HG03571 (cell line): ENCODE measurements around the gene SMAD3.
"Not testable (repeated sequence)": the region's sequence is repeated elsewhere in the genome, so short reads cannot be mapped to it uniquely, and the experiment has no call there.

Experiments used
- ATAC-seq: cut with Tn5 transposase; IDR thresholded peaks from one replicate; pipeline ENCODE4 v1.9.1; 2021; ENCODE audit not compliant: unreplicated experiment

The SMAD3 gene

DNA sequence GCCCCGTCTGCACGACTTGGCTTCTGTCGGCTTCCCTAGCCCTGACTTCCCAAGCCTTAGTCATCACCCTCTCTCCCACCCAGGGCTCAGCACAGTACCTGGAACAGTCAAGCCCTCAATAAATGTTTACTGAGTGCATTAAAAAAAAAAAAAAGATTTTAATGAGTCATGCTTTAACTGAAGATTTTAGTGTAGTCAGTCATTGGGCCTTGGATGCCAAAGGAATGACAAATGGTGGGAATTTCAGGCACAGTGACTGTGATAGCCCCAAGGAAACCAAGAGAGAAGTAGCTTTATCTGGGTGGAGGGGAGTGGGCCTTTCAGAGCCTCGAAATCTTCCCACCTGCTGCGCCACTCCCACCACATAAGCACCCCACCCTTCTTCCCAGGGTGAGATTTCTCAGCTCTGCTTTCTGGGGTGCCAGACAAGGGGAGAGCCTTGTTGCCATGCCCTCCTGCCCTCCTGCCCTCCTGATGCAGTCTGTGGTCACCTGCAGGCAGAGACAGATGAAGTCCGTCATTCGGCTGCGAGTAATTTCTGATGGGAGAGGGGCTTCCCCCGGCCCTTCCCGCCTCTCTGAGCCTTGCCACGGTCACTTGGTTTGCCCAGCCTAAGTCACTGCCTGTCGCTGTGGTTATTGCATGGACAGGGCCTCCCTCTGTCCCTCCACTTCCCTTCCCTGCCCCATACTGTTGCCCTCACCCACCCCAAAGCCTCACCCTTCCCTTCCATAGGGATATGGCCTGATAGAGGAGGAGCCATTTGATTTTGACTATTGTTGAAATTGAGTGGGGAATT lies 41.8 kb downstream of the SMAD3 start:
- ATAC-seq, result no peak

DNA sequence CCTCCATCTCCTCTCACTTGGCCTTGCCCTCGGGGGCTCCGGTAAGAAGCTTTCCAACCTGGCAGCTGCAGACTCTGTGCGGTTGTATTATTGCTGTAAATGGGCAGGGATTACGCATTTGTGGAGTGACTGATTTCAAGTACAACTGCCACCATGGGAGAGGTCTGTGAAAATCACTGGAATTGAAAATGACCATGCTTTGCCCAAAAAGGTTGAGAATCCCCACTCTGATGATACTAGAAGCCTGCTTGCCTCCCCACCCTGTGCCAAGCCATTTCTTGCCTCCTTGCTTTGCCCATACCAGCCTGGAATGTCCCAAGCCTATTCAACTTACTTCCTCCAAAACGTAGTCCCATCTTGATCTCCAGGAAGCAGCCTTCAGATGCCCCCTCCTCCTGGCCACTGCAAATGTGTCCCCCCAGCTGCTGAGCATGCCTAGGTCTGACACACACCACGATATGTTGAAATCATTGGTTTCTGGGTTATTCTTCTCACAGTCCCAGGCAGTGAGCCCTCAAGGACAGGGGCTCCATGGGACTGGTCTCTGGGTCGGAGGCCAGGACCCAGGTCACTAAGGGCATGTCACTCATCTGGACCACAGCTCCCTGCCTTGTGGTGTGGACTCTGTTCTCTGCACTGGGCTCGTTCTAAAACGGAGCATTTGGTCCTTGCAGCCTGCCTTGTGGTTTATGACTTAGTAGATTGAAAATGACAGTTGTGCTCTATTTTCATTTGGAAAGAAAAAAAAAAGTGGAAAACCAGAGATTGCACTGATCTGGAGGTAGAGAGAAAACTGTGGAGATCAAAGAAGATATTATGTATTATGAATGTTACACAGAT lies 42.9 kb downstream of the SMAD3 start:
- no peak for ATAC-seq

- ATAC-seq, result peak; percentile 63
These were observed 44.0 kb downstream of the SMAD3 start for GRCh38 chr15:67109141-67110034.

- ATAC-seq, result no peak
These were observed 45.0 kb downstream of the SMAD3 start for GRCh38 chr15:67110361-67110781.

- no peak for ATAC-seq
These were observed 45.8 kb downstream of the SMAD3 start for GRCh38 chr15:67110958-67111864.

DNA sequence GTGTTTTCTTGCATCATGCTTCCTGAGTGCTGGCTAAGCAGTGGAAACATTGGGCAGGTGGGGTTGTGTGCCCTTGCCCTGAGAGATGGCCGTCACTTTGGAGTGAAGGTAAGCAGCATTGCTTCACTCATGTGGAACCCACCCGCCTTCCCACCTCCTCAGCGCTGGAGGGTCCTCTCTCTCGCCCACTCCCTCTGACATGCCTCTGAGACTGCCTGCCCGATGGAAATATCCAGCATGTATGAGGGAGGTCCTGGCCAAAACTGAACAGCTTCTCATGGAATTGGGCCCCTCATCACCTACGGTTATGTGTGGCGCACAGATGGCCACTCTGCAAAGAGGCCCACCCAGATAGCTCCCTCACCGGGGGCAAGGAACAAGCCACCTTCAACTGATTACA lies 48.6 kb downstream of the SMAD3 start:
- no peak for ATAC-seq

- no peak for ATAC-seq
These were observed 49.6 kb downstream of the SMAD3 start for GRCh38 chr15:67114846-67115585.

GRCh38 chr15:67115586-67115969 lies 50.2 kb downstream of the SMAD3 start:
- ATAC-seq, result no peak

DNA sequence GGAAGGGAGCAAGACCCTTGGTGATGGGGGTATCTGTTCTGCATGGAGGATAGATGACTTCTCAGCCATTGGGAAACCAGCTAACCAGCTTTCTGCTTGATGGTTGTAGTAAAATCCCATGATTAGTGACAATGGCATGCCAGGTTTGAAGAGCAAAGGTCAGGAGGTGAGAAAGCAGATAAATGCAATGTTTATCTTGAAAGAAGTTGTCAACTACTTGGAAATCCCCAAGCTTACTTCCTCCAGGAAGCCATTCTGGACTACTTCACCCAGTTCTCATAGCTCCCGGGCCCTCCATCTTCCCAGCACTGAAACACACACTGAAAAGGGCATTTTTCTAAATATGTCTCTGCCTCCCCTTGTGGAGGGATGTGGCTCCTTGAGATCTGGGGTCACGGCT lies 51.3 kb downstream of the SMAD3 start:
- no peak for ATAC-seq

DNA sequence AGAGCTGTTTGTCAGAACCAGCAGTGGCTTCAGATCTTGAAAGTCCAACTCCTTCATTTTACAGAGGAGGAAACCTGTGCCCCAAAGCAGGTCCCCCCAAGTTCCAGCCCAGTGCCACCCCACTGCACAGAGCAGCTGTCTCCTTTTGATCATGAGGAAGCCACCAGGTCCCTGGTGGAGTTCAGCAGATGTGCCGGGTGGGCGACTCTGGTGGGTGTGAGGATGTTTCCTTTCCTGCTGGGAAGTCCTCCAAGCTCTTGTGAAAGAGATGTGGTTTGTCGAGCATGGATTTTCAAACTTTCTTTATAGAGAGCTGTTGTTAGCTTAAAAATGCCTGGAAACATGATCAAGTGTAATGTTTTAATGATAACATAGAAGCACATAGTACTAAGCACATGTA lies 52.0 kb downstream of the SMAD3 start:
- no peak for ATAC-seq

- no peak for ATAC-seq
These were observed 53.4 kb downstream of the SMAD3 start for GRCh38 chr15:67118808-67119207.

- ATAC-seq, result no peak
These were observed 53.9 kb downstream of the SMAD3 start for GRCh38 chr15:67119238-67119846.

- no peak for ATAC-seq
These were observed 54.8 kb downstream of the SMAD3 start for GRCh38 chr15:67120009-67120838.

DNA sequence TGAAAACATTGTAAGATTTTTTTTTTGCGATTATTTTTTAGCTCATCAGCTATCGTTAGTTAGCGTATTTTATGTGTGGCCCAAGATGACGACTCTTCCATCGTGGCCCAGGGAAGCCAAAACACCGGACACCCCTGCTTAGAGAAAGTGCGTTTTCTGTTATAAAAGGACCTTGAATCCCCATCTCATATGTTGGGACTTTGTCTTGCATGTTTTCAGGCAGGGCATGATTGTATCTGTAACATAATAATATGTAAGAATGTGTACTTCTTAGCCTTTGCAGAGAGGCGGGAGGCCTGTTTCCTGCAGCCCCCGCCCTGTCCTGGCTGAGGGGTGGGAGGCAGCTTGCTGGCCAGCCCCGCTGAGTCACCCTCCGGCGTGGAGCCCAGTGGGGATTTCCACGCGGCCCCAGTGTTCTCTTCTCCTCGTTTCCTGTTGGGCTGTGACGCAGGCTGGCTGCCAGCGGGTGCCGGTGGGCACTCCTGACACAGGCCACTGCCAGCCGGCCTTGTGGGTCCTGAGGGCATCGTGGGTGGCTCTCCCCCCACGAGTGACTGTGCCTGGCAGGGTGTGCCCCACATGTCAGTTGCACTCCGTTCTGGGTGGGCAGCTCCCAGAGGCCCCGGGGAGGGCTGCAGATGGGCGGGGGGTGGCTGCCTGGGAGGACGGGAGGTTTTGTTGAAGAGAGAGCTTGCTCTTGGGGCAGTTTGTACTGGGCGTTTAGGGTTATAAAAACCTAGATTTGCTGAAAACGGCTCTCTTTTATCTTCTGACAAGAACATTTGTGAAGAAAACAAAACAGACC lies 55.6 kb downstream of the SMAD3 start:
- peak; percentile 73 for ATAC-seq

GRCh38 chr15:67121644-67122605 lies 56.5 kb downstream of the SMAD3 start:
- no peak for ATAC-seq

- not testable (repeated sequence) for ATAC-seq
These were observed 57.4 kb downstream of the SMAD3 start for GRCh38 chr15:67122816-67123215.
